GM12892 (cell line): ENCODE results near the gene UBA3. TPM values are rescaled to one million over a fixed set of nuclear protein-coding genes. Genes with fewer than 3 reads are reported as not detected.

Experiments
- DNase-seq: peaks from one replicate; pipeline ENCODE4 v3.0.0; 2011; ENCODE audit not compliant: insufficient read length
- FAIRE-seq: peaks from 2 replicates; lab custom pipeline; 2011; peaks lifted over from hg19 to GRCh38; lab: Jason Lieb, UNC
- POLR2A ChIP-seq: IDR thresholded peaks from 2 replicates; pipeline ENCODE4 v1.6.1; 2011; ENCODE audit warnings: low read depth, low read length, control low read depth
- POLR2AphosphoS5 ChIP-seq: IDR thresholded peaks from 2 replicates; pipeline ENCODE4 v1.6.1; 2011; ENCODE audit warnings: low read depth, low read length, control low read depth
- TAF1 ChIP-seq: IDR thresholded peaks from 2 replicates; pipeline ENCODE4 v1.6.1; 2011; ENCODE audit warnings: low read depth, mild to moderate bottlenecking, control low read depth, low read length, borderline replicate concordance
- polyA plus RNA-seq: library from polyadenylated mRNA; unstranded; fragments of >200 nt; gene quantifications from one replicate; pipeline ENCODE4 v1.2.1, GENCODE V29; 2012; ENCODE audit warnings: missing spikeins, inconsistent platforms; ENCODE audit not compliant: missing spikeins

Gene UBA3
- 69.6 TPM for polyA plus RNA-seq

DNA sequence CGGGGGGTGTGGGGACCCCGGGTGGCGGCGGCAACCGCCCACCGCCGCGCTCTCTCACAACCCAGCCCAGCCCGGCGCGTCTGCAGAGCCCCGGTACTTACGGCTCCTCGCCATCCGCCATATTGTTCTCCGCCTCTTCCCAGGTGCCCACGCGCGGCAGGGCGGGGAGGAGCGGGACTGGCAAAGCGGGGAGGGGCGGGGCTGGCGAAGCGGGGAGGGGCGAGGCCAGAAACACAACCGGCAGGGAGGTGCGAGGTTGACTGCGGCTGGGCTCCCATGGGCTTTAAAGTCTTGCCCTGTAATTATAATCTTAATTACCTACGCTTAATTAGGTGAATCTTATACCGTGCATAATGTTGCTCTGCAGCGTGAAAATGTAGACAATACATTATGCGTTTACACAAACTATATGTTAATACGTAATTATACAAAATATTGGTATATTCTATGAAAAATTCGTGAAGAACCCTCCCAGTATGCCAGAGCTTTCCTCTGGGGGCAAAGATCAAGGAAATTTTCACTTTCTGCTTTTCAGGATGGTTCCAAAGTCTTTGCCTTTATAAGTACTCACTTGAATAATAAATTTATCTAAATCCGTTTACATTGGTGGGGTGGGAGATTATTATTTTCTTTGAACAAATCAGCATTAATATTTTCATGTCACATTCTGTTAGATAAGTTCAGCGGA, at the start of gene UBA3:
Gene UBA3, minus strand, starts transcription at position 133 of the 688 bp plus-strand sequence. Its CDS starts 12 bp downstream, at position 121.
- FAIRE-seq: peak; percentile 96
- TF ChIP-seq POLR2AphosphoS5: no peak
- peak; percentile 97 for TF ChIP-seq TAF1
- peak; percentile 80 for TF ChIP-seq POLR2A
- peak; percentile 51 for DNase-seq

DNA sequence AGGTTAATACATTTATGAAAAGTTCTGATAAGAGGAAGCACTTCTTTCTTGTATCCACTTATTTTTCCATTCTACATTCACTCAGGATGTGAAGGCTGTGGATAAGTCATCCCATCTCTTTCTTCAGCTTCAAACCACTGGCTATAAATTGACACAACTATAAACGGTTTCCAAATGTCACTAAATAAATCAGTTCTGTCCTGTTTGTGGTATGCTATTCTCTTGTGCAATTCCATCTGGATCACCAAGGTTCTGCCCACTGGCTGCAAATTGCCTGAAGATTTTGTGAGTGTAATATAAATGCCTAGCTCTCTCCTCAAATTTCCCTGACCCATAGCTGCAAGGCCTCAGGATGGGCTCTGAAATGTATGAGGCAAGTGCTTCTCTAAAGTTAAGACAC, 49.4 kb upstream of the UBA3 start:
- no peak for FAIRE-seq
- TF ChIP-seq POLR2A: no peak
- TF ChIP-seq POLR2AphosphoS5: no peak
- no peak for TF ChIP-seq TAF1
- DNase-seq: no peak

DNA sequence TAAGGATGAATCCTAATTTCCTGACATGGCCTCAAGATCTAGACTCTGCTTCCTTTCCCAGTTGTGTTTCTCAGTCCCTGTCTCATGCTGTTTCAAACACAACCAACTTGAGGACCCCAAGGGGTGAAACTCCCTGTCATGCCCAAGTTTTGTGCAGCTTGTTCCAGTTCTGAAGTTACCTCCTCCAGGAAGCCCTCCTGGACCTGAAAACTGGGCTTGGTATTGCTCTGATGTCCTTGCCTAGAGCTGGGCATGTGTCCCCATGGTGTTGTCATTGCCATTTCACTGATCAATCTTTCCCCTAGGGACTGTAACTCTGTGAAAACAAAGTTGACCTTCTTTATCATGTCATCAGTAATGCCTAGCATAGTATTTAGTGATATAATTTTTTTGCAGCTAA, 48.3 kb upstream of the UBA3 start:
- DNase-seq (no peak), FAIRE-seq (no peak)
- TF ChIP-seq POLR2AphosphoS5 (no peak), TAF1 (no peak), POLR2A (no peak)

DNA sequence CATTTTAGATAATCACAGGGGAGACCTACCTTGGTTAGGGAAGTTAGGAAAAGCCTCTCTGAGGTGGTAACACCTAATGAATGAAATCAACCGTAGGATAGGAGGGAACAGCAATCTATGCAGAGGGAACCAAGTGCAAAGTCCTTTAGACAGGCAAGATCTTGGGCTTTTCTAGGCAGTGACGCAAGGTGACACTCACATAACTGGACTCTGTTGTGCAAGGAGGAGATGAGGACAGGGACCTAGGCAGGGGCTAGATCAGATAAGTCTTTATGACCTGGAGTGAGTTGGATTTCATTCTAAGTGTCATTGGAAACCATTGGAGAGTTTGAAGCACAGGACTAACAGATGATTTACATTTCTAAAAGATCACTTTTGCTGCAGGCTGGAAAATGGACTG, 46.8 kb upstream of the UBA3 start:
- DNase-seq: no peak
- TF ChIP-seq TAF1 (no peak), POLR2A (no peak), POLR2AphosphoS5 (no peak)
- no peak for FAIRE-seq

DNA sequence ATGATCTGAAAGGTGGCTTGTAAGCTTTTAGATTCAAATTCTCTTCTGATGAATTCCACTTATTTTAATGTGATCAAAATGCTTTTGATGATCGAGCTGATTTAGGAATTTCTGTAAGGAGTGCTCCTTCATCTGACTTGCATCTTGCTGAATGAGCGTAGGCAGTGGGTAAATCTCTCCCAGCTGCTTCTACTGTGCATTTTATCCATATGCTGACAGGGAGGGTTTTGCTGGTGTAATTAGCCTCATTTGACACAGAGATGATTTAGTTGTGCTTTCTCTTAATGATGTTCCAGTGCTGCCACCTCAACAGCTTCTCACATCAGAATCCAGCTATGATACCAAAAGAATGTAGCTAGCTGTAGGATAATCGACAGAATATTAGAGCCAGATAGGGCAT, 46.1 kb upstream of the UBA3 start:
- TF ChIP-seq TAF1 (no peak), POLR2A (no peak), POLR2AphosphoS5 (no peak)
- no peak for DNase-seq
- FAIRE-seq: no peak

DNA sequence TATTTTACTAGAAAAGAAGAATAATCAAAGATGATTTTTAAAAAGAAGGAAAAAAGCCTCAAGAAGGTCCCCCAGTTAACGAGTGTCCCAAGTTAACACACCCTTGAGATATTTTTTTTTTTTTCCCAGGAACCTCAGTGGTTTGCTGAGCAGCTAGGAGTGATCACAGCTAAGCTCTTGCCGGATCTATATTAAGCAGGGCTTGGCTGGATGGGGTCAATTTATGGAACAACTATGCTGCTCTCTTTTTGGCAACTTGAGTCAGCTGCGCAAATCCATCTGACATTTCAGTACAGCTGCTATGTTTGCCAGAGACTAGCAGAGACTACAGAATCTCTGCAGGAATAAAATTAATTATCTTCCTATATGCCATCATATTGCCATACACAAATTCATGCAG, 42.2 kb upstream of the UBA3 start, which contains the start of gene LMOD3:
Gene LMOD3, minus strand, starts transcription at position 193 of the 400 bp plus-strand sequence. CDS start 209 bp downstream, outside the sequence.
- no peak for TF ChIP-seq POLR2AphosphoS5
- no peak for TF ChIP-seq TAF1
- TF ChIP-seq POLR2A: no peak
- DNase-seq: no peak
- FAIRE-seq: no peak

DNA sequence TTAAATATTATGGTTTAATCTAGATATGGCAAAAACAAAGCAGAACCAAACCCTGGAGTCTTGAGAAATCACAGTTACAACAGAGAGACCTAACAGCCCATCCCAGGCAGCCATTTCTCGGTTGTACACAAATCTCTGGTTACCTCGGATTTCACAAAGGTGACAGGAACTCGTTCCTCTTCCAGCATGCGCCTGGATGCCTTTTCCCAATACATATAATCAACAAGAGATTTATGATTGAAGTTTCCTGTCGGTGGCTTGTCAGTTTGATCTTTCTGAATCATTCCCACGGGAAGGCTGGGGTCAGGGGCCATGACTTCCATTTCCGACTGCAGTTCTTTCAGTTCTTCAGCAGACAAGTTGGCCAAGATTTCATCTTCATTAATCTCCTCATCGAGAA, 41.8 kb upstream of the UBA3 start:
- FAIRE-seq (no peak), DNase-seq (no peak)
- TF ChIP-seq POLR2A (no peak), POLR2AphosphoS5 (no peak), TAF1 (no peak)

DNA sequence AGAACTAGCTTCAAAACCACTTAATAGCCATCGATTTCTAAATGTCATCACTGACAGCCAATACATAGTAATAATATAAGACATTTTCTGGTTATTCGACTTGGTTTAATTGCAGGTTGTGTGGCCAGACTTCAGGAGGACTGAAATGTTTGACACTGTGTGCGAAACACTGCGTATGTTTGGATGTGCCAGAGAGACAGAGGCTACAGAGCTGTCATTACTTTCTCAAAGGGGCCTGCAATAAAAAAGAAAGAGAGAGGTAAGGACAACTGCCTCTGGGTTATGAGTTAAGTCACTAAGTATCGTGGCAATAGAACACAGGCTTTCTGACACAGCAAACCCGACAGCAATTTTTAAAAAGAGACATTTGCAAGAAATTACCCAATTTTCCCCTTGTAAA, 41.3 kb upstream of the UBA3 start:
- no peak for FAIRE-seq

DNA sequence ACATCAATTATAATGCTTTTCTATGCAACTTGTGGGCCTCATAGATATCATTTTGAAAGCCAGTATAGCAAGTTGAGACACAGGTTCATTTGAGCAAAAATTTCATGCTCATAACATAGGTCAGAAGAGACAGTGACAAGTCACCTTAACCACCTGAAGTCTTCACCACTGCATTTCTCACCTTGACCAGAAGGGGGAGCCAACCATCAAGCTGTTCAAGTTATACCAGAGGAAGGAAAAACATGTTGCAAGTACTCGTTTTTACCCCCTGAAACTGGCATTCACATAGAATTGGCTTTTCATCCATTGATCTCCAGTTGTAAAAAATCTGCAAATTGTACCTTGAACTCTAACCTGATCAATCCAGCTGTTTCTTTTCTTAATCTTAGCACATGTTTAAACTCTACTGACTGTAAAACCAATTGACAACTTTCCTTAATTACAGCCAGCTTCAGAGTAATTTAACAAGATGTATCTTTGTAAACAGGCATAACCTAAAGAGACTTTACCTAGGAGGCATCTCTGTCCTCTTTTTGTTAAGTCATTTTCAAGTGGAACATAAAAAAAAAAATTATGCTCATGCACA, 40.8 kb upstream of the UBA3 start:
- FAIRE-seq: peak; percentile 94
- TF ChIP-seq TAF1: no peak
- no peak for TF ChIP-seq POLR2AphosphoS5
- no peak for TF ChIP-seq POLR2A
- peak; percentile 16 for DNase-seq

More for the DNA sequence above, 41.3 kb upstream of the UBA3 start:
- TF ChIP-seq TAF1 (no peak), POLR2AphosphoS5 (no peak), POLR2A (no peak)
- no peak for DNase-seq

DNA sequence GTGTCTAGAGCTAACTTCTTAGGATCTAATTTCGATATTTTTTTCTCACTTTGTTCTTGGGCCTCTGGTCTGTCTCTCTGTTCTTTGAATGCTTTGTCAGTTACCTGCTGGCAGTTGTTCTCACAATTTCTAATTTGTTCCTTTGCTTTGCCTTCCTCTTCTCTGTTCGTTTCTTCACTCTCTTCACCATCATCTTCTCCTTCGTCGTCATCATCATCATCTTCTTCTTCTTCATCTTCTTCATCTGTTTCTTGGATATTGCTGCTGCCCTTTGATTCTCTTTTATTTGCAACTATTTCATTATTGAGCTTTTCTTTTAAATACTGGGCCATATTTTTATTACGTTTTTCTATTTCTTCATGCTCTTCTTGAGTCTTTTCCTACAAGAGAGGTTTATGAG, 39.5 kb upstream of the UBA3 start:
- FAIRE-seq (no peak), DNase-seq (no peak)
- TF ChIP-seq POLR2AphosphoS5: no peak
- no peak for TF ChIP-seq POLR2A
- no peak for TF ChIP-seq TAF1

DNA sequence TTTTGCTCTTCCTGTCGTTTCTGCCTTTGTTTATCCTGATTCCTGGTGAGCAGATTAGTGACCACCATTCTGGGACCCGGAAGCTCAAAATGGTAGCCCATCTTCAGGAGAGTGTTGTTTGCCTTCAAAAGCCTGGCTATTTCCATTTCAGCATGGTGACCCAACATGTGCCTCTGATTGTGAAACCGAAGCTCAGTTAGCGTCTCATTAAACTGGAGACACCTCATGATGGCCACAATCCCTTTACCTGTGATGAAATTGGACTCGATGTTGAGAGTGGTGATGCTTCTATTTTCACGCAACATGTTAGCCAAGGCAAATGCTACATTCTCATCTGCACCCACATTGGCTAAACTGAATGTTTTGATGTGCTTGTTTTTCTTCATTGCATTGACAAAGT, 39.0 kb upstream of the UBA3 start:
- DNase-seq (no peak), FAIRE-seq (peak; percentile 40)
- TF ChIP-seq POLR2A: no peak
- no peak for TF ChIP-seq POLR2AphosphoS5
- TF ChIP-seq TAF1: no peak

DNA sequence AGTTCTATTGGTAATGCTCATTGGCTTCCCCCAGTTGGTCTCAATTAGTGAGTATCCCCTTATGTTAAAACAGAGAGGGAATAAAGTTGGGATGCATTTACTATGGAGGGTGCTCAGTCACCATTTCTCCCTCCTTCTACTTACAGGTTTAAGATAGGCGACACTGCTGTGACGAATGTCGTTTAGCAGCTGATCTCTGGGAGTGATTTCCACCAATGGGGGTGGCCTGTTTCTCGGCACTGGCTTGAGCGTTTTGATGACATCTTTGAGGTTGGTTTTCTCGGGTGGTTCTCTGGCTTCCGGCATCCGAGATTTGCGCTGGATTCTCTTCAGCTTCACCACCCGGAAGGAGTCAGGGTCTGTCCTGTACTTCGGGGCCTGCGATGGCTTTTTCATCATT, 38.4 kb upstream of the UBA3 start:
- TF ChIP-seq POLR2AphosphoS5: no peak
- no peak for TF ChIP-seq TAF1
- no peak for TF ChIP-seq POLR2A
- DNase-seq (no peak), FAIRE-seq (no peak)
